PC-3 (cell line): ENCODE measurements around the gene XPR1. TPM values are rescaled to one million over a fixed set of nuclear protein-coding genes. Genes with fewer than 3 reads are reported as not detected.

Experiments
- ATAC-seq: fragments of 200-7000 bp; cut with Tn5 transposase; 2 replicates; pipeline ENCODE4 v1.9.1; 2020; ENCODE audit warnings: mild to moderate bottlenecking, moderate library complexity
- BruUV-seq: library from RNA; stranded (reverse); fragments of 400-500 nt; replicated peaks from 2 replicates; lab custom pipeline; 2021; lab: Mats Ljungman, UMichigan
- CTCF ChIA-PET: fragments of 300-600 bp; sonication (Branson Sonifier 250); formaldehyde crosslinking; loops from one replicate; lab custom pipeline; 2022; ENCODE audit warnings: antibody characterized with exemption; lab: Charles Lee
- POLR2A ChIA-PET: fragments of 300-600 bp; sonication (Branson Sonifier 250); formaldehyde crosslinking; loops from one replicate; lab custom pipeline; 2022; ENCODE audit warnings: antibody characterized with exemption; ENCODE audit not compliant: unreplicated experiment; lab: Charles Lee
- DNase-seq: peaks from one replicate; pipeline ENCODE4 v3.0.0-alpha.2; 2015
- H2AFZ ChIP-seq: fragments of 300-600 bp; sonication (generic); 2 replicates; pipeline ENCODE4 v1.6.0; 2016; ENCODE audit warnings: antibody characterized with exemption, low read length
- H3F3A ChIP-seq: fragments of 300-600 bp; sonication (generic); one replicate; pipeline ENCODE4 v1.6.0; 2017; ENCODE audit warnings: antibody characterized with exemption, low read length, control low read depth, mild to moderate bottlenecking; ENCODE audit not compliant: unreplicated experiment
- H3K27ac ChIP-seq: fragments of 300-600 bp; sonication (generic); 2 replicates; pipeline ENCODE4 v1.5.1; 2016; ENCODE audit warnings: mild to moderate bottlenecking, low read length
- H3K27me3 ChIP-seq: fragments of 300-600 bp; sonication (generic); 2 replicates; pipeline ENCODE4 v1.6.1; 2016; ENCODE audit warnings: low read length, mixed read lengths
- H3K36me3 ChIP-seq: fragments of 300-600 bp; sonication (generic); 2 replicates; pipeline ENCODE4 v1.6.1; 2016; ENCODE audit warnings: low read depth, mixed run types, low read length, mixed read lengths
- H3K4me1 ChIP-seq: fragments of 300-600 bp; sonication (generic); 2 replicates; pipeline ENCODE4 v1.5.1; 2016; ENCODE audit warnings: low read length; ENCODE audit not compliant: insufficient read depth
- H3K4me2 ChIP-seq: fragments of 300-600 bp; sonication (generic); 2 replicates; pipeline ENCODE4 v1.6.0; 2016; ENCODE audit warnings: low read length
- H3K4me3 ChIP-seq: fragments of 300-600 bp; sonication (generic); 2 replicates; pipeline ENCODE4 v1.5.1; 2016; ENCODE audit warnings: mild to moderate bottlenecking, low read length, mixed read lengths
- H3K79me2 ChIP-seq: fragments of 300-600 bp; sonication (generic); 2 replicates; pipeline ENCODE4 v1.6.1; 2017; ENCODE audit warnings: low read length, mixed read lengths
- H3K9ac ChIP-seq: fragments of 300-600 bp; sonication (generic); 2 replicates; pipeline ENCODE4 v1.6.0; 2016; ENCODE audit warnings: mild to moderate bottlenecking, low read length
- H3K9me2 ChIP-seq: fragments of 300-600 bp; sonication (generic); replicated peaks from 2 replicates; pipeline ENCODE4 v1.6.1; 2016; ENCODE audit warnings: mixed run types, low read length, mixed read lengths
- H3K9me3 ChIP-seq: fragments of 300-600 bp; sonication (generic); 2 replicates; pipeline ENCODE4 v1.6.1; 2016; ENCODE audit warnings: low read length, mixed read lengths
- H4K20me1 ChIP-seq: fragments of 300-600 bp; sonication (generic); 2 replicates; pipeline ENCODE4 v1.6.1; 2016; ENCODE audit warnings: low read length, mixed read lengths
- EZH2 ChIP-seq: fragments of 300-600 bp; sonication (generic); IDR thresholded peaks from one replicate; pipeline ENCODE4 v1.6.1; 2017; ENCODE audit warnings: antibody characterized with exemption, mild to moderate bottlenecking, low read length; ENCODE audit not compliant: unreplicated experiment
- EZH2phosphoT487 ChIP-seq: fragments of 300-600 bp; sonication (generic); IDR thresholded peaks from 2 replicates; pipeline ENCODE4 v1.6.1; 2018; ENCODE audit warnings: mild to moderate bottlenecking, antibody characterized with exemption, low read length, borderline replicate concordance
- intact Hi-C: fragments of 100-400 bp; cut with micrococcal nuclease; formaldehyde crosslinking; loops from 2 replicates; pipeline ENCODE4 v1.9.0; 2023
- total RNA-seq: library from RNA; depleted of rRNA; stranded (reverse); fragments of >200 nt; gene quantifications from 2 replicates; pipeline ENCODE4 v1.2.3, GENCODE V29; 2014
- TF ChIP-seq, protein P1 (sequence below): fragments of 300-600 bp; sonication (generic); conservative IDR thresholded peaks from 2 replicates; pipeline ENCODE4 v1.5.1; 2017; ENCODE audit warnings: antibody characterized with exemption, low read depth, mild to moderate bottlenecking, low read length

XPR1 gene
- total RNA-seq, 1 experiment from 2014 or later = 8.2 TPM

- no peak overlapping the region for H3K9ac ChIP-seq
- H3K4me3 ChIP-seq = no peak overlapping the region
- DNase-seq (no peak), ATAC-seq (no peak)
- TF ChIP-seq EZH2 = no peak
- BruUV-seq = no TSS peak
- intact Hi-C loops = no loop called here
- POLR2A ChIA-PET = no interaction called here
- H3K27ac ChIP-seq = no peak overlapping the region
- no peaks in the 10 kb centered on the region for H3K9me3 ChIP-seq
- CTCF ChIA-PET = no interaction called here
- H3K36me3 ChIP-seq = no peaks in the 10 kb centered on the region
- H3K4me1 ChIP-seq = no peaks in the 10 kb centered on the region
- no peaks in the 10 kb centered on the region for H3K79me2 ChIP-seq
- no peaks in the 10 kb centered on the region for H4K20me1 ChIP-seq
- H2AFZ ChIP-seq = no peak overlapping the region
- no peaks in the 10 kb centered on the region for H3K27me3 ChIP-seq
- no peaks in the 10 kb centered on the region for H3F3A ChIP-seq
- no peaks in the 10 kb centered on the region for H3K9me2 ChIP-seq
- no peak overlapping the region for H3K4me2 ChIP-seq
Measured at GRCh38 chr1:180849031-180849775, 217.4 kb downstream of the XPR1 start.

- POLR2A ChIA-PET = no interaction called here
- TF ChIP-seq, protein P1, sequence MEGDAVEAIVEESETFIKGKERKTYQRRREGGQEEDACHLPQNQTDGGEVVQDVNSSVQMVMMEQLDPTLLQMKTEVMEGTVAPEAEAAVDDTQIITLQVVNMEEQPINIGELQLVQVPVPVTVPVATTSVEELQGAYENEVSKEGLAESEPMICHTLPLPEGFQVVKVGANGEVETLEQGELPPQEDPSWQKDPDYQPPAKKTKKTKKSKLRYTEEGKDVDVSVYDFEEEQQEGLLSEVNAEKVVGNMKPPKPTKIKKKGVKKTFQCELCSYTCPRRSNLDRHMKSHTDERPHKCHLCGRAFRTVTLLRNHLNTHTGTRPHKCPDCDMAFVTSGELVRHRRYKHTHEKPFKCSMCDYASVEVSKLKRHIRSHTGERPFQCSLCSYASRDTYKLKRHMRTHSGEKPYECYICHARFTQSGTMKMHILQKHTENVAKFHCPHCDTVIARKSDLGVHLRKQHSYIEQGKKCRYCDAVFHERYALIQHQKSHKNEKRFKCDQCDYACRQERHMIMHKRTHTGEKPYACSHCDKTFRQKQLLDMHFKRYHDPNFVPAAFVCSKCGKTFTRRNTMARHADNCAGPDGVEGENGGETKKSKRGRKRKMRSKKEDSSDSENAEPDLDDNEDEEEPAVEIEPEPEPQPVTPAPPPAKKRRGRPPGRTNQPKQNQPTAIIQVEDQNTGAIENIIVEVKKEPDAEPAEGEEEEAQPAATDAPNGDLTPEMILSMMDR = no peak
- Histone ChIP-seq H3K9me2 (no peaks in the 10 kb centered on the region), H4K20me1 (no peaks in the 10 kb centered on the region), H3K4me1 (no peaks in the 10 kb centered on the region), H3K36me3 (no peaks in the 10 kb centered on the region), H3K4me2 (no peak overlapping the region), H3F3A (no peaks in the 10 kb centered on the region), H3K79me2 (no peaks in the 10 kb centered on the region), H3K9me3 (no peaks in the 10 kb centered on the region), H3K27ac (no peak overlapping the region), H3K27me3 (no peaks in the 10 kb centered on the region), H3K4me3 (no peak overlapping the region), H2AFZ (no peak overlapping the region), H3K9ac (no peak overlapping the region)
- DNase-seq (no peak), ATAC-seq (no peak)
- no TSS peak for BruUV-seq
- intact Hi-C loops = no loop called here
- CTCF ChIA-PET = no interaction called here
Measured at GRCh38 chr1:180851995-180852887, 220.4 kb downstream of the XPR1 start.

DNA sequence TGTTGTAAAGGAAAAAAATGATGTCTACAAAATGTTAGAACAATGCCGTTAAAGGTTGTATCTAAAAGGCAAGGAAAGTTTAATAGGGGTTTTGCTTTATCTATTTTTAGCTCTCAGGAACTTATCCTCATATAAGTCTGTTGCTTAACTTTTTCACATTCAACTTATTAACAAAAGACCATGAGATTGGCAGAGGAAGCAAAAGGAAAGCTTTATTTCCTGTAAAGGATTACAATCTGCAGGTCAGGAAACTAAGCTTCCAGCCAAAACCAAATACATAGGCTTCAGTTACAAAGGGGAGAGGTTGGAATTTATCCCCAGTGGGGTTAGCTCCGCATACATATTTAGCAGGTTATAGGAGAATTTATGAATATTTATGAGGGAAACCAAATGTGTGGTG lies 222.2 kb downstream of the XPR1 start:
- ChIA-PET CTCF (no interaction called here), POLR2A (no interaction called here)
- ATAC-seq = no peak
- no peaks in the 10 kb centered on the region for H4K20me1 ChIP-seq
- no TSS peak for BruUV-seq
- no peaks in the 10 kb centered on the region for H3K9me3 ChIP-seq
- H3F3A ChIP-seq = no peaks in the 10 kb centered on the region
- no peak overlapping the region for H3K27ac ChIP-seq
- no peak overlapping the region for H2AFZ ChIP-seq
- no peak overlapping the region for H3K4me3 ChIP-seq
- no peaks in the 10 kb centered on the region for H3K36me3 ChIP-seq
- no peaks in the 10 kb centered on the region for H3K27me3 ChIP-seq
- intact Hi-C loops = no loop called here
- DNase-seq = no peak
- no peaks in the 10 kb centered on the region for H3K4me1 ChIP-seq
- TF ChIP-seq EZH2 (no peak), EZH2phosphoT487 (no peak)
- TF ChIP-seq, protein P1 = no peak
- no peaks in the 10 kb centered on the region for H3K79me2 ChIP-seq
- no peak overlapping the region for H3K4me2 ChIP-seq
- H3K9me2 ChIP-seq = no peaks in the 10 kb centered on the region
- no peak overlapping the region for H3K9ac ChIP-seq
